GM10266 (cell line): ENCODE results near the gene GARIN3.

Source experiments
- DNase-seq: peaks from one replicate; pipeline ENCODE4 v3.0.0; 2012; ENCODE audit errors: extremely low spot score
- TF ChIP-seq, protein P1 (sequence below): IDR thresholded peaks from 2 replicates; pipeline ENCODE4 v1.5.1; 2012; ENCODE audit warnings: mild to moderate bottlenecking, low read depth; ENCODE audit not compliant: control insufficient read depth, insufficient read depth; ENCODE audit errors: missing control alignments

GARIN3 gene

DNA sequence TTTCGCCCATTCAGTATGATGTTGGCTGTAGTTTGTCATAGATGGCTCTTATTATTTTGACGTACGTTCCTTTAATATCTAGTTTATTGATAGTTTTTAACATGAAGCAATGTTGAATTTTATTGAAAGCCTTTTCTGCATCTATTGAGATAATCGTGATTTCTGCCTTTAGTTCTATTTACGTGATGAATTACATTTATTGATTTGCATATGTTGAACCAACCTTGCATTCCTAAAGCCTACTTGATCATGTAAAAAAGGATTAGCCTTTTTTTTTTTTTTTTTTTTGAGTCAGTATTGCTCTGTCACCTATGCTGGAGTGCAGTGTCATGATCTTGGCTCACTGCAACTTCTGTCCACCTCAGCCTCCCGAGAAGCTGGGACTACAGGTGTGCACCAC lies 39.6 kb upstream of the GARIN3 start:
- DNase-seq = no peak
- TF ChIP-seq, protein P1, sequence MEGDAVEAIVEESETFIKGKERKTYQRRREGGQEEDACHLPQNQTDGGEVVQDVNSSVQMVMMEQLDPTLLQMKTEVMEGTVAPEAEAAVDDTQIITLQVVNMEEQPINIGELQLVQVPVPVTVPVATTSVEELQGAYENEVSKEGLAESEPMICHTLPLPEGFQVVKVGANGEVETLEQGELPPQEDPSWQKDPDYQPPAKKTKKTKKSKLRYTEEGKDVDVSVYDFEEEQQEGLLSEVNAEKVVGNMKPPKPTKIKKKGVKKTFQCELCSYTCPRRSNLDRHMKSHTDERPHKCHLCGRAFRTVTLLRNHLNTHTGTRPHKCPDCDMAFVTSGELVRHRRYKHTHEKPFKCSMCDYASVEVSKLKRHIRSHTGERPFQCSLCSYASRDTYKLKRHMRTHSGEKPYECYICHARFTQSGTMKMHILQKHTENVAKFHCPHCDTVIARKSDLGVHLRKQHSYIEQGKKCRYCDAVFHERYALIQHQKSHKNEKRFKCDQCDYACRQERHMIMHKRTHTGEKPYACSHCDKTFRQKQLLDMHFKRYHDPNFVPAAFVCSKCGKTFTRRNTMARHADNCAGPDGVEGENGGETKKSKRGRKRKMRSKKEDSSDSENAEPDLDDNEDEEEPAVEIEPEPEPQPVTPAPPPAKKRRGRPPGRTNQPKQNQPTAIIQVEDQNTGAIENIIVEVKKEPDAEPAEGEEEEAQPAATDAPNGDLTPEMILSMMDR = no peak

DNA sequence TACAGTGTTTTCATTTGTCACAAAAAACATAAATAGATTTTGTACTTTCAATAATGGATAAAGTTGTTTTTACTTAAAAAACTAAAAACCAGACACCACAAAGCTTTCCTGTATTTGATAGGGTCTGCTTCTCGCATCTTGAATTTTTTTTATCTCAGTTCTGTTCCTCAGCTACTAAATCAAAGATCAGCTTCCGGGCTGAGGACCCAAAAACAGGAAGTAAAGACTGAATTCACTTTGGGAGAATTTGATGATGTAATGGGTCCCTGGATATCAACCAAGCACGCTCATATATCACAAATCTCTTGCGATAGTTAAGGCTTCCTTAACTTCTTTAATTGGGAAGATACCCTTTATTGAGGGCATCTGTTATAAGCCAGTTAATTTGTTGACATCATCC lies 38.7 kb upstream of the GARIN3 start:
- TF ChIP-seq, protein P1 = no peak

DNA sequence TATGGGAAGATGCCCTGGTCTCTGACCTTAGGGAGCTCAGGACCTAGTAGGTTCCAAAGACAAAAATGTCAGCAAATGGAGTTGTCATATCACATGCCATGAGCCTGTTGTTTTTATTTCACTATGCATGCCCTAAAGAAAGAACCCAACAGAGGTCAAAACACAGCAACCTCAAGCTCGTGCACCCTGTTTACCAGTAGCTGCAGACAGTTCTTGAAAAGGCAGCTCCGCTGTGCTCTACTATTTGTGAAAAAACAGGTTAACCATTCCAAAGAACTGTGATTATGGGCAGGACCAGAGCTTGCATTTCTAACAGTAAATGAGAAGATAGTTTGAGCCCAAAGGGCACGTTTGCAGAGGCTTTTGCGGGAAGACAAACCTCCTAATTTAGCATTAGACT lies 37.4 kb upstream of the GARIN3 start:
- DNase-seq = no peak
- TF ChIP-seq, protein P1 = no peak

More for the DNA sequence above, 38.7 kb upstream of the GARIN3 start:
- no peak for DNase-seq

DNA sequence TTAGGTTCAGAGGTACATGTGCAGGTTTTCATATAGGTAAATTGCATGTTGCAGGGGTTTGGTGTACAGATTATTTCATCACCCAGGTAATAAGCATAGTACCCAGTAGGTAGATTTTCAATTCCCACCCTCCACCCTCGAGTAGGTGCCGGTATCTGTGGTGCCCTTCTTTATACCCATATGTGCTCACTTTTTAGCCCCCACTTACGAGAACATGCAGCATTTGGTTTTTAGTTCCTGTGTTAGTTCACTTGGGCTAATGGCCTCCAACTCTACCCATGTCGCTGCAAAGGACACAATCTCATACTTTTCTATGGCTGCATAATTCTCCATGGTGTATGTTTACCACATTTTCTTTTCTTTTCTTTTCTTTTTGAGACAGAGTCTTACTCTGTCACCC lies 35.8 kb upstream of the GARIN3 start:
- no peak for DNase-seq
- TF ChIP-seq, protein P1 = no peak

DNA sequence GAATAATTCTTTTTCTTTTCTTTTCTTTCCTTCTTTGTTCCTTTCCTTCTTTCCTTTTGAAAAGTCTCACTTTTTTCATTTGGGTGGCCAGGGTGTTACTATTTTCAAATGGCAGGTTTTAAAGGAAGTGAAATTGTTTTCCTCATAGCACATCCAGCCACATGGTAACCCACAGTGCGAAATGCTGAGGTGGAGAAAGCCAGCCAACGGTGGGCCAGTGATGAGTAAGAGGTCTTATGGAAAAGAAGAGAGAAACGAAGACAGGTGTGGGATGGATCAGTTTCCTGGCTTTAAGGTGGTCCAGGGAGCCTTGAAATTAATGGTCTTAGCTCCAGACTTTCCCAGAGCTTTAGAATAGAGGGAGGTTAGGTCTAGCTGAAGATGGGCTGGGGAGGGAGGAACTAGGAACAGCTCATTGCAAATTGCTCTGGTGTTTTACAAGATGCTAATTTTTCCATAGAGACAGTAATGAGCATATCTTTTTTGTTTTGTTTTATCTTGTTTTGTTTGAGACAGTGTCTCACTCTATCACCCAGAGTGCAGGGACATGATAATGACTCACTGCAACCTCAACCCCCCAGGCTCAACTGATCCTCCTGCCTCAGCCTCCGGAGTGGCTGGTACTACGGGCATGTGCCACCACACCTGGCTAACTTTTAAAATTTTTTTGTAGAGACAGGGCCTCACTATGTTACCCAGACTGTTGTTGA lies 32.4 kb upstream of the GARIN3 start:
- TF ChIP-seq, protein P1 = no peak
- DNase-seq = no peak

DNA sequence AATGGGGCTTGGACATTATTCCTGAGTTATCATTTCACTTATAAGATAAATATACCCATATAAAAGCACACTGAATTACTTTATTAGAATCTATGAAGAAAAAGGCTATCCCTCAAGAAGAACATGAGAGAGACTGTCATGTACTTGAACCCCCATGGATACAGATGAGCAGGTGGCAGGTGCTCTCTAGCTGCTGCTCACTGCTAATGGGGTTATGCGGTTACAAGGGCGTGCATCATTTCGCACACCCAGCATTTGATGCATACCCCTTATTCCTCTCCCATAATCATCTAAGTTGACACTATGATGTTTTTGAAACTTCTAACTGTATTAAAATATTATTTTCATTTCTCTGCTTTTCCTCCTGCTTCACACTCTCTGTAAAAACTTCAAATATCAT lies 31.0 kb upstream of the GARIN3 start:
- TF ChIP-seq, protein P1 = no peak
- DNase-seq = no peak

DNA sequence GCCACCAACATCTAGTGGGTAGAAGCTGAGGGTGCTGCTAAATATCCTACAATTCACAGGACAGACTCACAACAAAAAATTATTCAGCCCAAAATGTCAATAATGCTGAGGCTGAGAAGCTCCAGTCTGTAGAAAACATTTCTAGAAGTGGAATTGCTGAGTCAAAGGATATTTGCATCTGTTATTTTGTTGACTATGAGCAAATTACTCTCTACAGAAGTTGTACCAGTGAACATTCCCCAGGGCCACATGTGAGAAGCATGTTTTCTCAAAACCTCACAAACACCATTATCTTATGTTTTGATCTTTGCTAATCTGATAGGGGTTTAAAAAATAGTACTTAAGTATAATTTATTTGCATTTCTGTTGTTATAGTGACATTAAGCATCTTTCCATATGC lies 30.0 kb upstream of the GARIN3 start:
- no peak for DNase-seq
- TF ChIP-seq, protein P1 = no peak
